SU-DHL-6 (cell line): ENCODE results near the gene FBXO38.

Experiments
- H2AFZ ChIP-seq: fragments of 200-600 bp; sonication (generic); 2 replicates; pipeline ENCODE4 v1.6.1; 2014; ENCODE audit warnings: low read depth, mild to moderate bottlenecking, moderate library complexity, mixed read lengths, antibody characterized with exemption, low read length; ENCODE audit not compliant: severe bottlenecking
- H3F3A ChIP-seq: fragments of 200-600 bp; shearing (Covaris generic); 2 replicates; pipeline ENCODE4 v1.6.0; 2016; ENCODE audit warnings: antibody characterized with exemption, mild to moderate bottlenecking; ENCODE audit not compliant: insufficient read depth
- H3K27ac ChIP-seq: fragments of 200-600 bp; sonication (generic); 2 replicates; pipeline ENCODE4 v1.5.1; 2016; ENCODE audit warnings: low read depth, mild to moderate bottlenecking, low read length, moderate library complexity, mixed read lengths
- H3K27me3 ChIP-seq: fragments of 200-600 bp; sonication (generic), shearing (Covaris generic); 2 replicates; pipeline ENCODE4 v1.6.0; 2014; ENCODE audit warnings: mild to moderate bottlenecking, low read length
- H3K36me3 ChIP-seq: fragments of 200-600 bp; sonication (generic); 2 replicates; pipeline ENCODE4 v1.6.1; 2014; ENCODE audit warnings: mild to moderate bottlenecking, low read length, mixed read lengths
- H3K4me2 ChIP-seq: fragments of 300-600, 200-600 bp; shearing (Covaris generic), sonication (generic); 2 replicates; pipeline ENCODE4 v1.6.0; 2014; ENCODE audit warnings: low read length, low read depth, mild to moderate bottlenecking; ENCODE audit not compliant: poor library complexity, severe bottlenecking
- H3K4me3 ChIP-seq: fragments of 200-600 bp; sonication (generic); 2 replicates; pipeline ENCODE4 v1.5.1; 2014; ENCODE audit warnings: antibody characterized with exemption, low read length, mild to moderate bottlenecking, mixed read lengths; ENCODE audit not compliant: insufficient read depth, poor library complexity, severe bottlenecking
- H3K79me2 ChIP-seq: fragments of 200-600 bp; sonication (generic); 2 replicates; pipeline ENCODE4 v1.6.1; 2014; ENCODE audit warnings: mild to moderate bottlenecking, low read length, moderate library complexity; ENCODE audit not compliant: insufficient read depth
- H3K9ac ChIP-seq: fragments of 200-600 bp; sonication (generic); 2 replicates; pipeline ENCODE4 v1.7.0; 2014; ENCODE audit warnings: mild to moderate bottlenecking, low read length
- H3K9me2 ChIP-seq: fragments of 200-600 bp; sonication (generic); replicated peaks from 2 replicates; pipeline ENCODE4 v1.6.1; 2014; ENCODE audit warnings: low read length; ENCODE audit not compliant: insufficient read depth
- H3K9me3 ChIP-seq: fragments of 200-600 bp; sonication (generic); 2 replicates; pipeline ENCODE4 v1.6.1; 2014; ENCODE audit warnings: low read length, mixed read lengths; ENCODE audit not compliant: insufficient read depth
- H4K20me1 ChIP-seq: fragments of 200-600 bp; sonication (generic); 2 replicates; pipeline ENCODE4 v1.6.1; 2014; ENCODE audit warnings: low read depth, mild to moderate bottlenecking, antibody characterized with exemption, low read length, moderate library complexity, mixed read lengths
- EZH2phosphoT487 ChIP-seq: fragments of 200-600 bp; sonication (generic), shearing (Covaris generic); conservative IDR thresholded peaks from 2 replicates; pipeline ENCODE4 v1.6.1; 2018; ENCODE audit warnings: mild to moderate bottlenecking, antibody characterized with exemption, low read length, moderate library complexity, mixed read lengths
- TF ChIP-seq, protein P1 (sequence below): fragments of 200-600 bp; sonication (generic); IDR thresholded peaks from one replicate; pipeline ENCODE4 v1.5.1; 2017; ENCODE audit warnings: antibody characterized with exemption, mild to moderate bottlenecking, low read length, moderate library complexity; ENCODE audit not compliant: insufficient read depth, poor library complexity, severe bottlenecking

FBXO38 gene

DNA sequence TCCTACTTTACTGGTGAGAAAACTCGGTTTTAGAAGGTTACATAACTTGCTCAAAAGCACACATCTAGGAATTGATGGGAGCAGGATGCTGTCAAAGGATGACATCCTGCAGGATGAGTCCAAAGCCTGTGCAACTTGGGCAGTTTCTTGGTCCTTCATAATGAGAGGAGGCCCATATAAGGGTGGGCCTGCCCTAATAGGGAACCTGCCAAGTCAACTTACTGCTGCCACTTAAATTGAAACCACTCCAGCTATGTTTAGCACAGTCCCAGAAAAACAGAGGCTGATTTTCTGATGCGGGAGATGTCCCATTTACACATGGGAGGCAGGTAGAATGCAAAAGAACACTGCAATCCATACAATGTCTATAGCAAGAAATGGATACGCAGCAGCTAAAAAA, 61.8 kb downstream of the FBXO38 start:
- Histone ChIP-seq H3K27ac (no peak overlapping the region), H4K20me1 (no peaks in the 10 kb centered on the region), H3K9me2 (no peaks in the 10 kb centered on the region), H3K36me3 (peaks cover 2% of the 10 kb centered on the region; the same call in 1 of the 2 replicates), H3K27me3 (no peaks in the 10 kb centered on the region), H2AFZ (no peak overlapping the region), H3K4me3 (no peak overlapping the region), H3K9ac (no peak overlapping the region), H3K4me2 (no peak overlapping the region), H3F3A (no peaks in the 10 kb centered on the region), H3K9me3 (no peaks in the 10 kb centered on the region), H3K79me2 (no peaks in the 10 kb centered on the region)
- TF ChIP-seq EZH2phosphoT487: no peak

DNA sequence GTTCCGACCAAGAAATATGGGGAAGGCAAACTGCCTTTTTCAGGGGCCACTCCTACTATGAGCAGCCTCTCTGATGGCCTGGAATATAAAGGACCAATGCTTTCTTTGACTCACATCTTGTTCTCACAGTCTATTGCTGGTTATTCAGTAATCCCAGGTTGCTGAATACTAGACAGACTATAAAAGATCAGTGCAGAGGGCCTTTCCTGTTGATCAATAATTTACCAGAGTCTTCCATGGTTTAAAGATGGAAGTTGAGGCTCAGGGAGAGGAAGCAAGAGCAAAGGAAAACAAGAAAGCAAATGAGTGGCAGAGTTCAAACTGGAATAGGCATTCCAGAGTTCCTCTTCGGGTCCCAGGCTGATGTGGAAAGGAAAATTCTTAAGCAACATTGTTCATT, 62.9 kb downstream of the FBXO38 start:
- no peaks in the 10 kb centered on the region for H3K9me2 ChIP-seq
- no peak overlapping the region for H2AFZ ChIP-seq
- no peaks in the 10 kb centered on the region for H4K20me1 ChIP-seq
- no peaks in the 10 kb centered on the region for H3F3A ChIP-seq
- H3K9ac ChIP-seq: no peak overlapping the region
- no peak overlapping the region for H3K4me3 ChIP-seq
- no peak overlapping the region for H3K4me2 ChIP-seq
- TF ChIP-seq, protein P1, sequence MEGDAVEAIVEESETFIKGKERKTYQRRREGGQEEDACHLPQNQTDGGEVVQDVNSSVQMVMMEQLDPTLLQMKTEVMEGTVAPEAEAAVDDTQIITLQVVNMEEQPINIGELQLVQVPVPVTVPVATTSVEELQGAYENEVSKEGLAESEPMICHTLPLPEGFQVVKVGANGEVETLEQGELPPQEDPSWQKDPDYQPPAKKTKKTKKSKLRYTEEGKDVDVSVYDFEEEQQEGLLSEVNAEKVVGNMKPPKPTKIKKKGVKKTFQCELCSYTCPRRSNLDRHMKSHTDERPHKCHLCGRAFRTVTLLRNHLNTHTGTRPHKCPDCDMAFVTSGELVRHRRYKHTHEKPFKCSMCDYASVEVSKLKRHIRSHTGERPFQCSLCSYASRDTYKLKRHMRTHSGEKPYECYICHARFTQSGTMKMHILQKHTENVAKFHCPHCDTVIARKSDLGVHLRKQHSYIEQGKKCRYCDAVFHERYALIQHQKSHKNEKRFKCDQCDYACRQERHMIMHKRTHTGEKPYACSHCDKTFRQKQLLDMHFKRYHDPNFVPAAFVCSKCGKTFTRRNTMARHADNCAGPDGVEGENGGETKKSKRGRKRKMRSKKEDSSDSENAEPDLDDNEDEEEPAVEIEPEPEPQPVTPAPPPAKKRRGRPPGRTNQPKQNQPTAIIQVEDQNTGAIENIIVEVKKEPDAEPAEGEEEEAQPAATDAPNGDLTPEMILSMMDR: no peak
- no peak for TF ChIP-seq EZH2phosphoT487
- H3K79me2 ChIP-seq: no peaks in the 10 kb centered on the region
- no peaks in the 10 kb centered on the region for H3K36me3 ChIP-seq
- H3K27ac ChIP-seq: no peak overlapping the region
- H3K27me3 ChIP-seq: no peaks in the 10 kb centered on the region
- H3K9me3 ChIP-seq: no peaks in the 10 kb centered on the region

DNA sequence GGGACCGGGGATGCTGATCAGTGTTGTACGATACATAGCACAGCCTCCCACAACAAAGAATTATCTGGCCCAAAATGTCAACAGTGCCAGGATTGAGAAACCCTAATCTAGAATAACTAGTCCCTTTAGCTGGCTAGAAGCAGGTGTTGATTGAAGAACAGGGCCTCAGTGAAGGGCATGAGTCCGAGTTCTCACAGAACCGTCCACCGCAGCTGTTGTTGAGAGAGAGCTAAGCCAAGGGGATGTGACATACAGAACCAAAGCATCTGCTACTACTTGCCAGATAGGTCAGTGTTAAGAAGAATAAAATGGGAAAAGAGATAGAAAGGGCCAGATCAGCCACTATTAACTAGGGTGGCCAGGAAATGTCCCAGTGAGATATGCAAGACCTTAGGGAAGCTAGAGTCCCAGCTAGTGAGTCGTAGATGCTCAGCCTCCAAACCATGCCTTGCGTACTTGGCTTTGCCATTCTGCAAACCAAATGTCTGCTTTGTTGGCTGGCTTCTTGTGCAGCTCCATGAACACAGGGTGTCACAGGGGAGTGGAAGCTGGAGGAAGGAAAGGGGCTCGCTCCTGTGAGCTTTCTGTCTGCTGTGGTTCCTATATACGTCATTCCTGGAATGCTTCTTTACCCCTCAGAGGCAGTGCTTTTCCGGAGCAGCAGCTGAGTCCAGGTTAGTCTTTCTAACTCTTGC, 68.9 kb downstream of the FBXO38 start:
- H3K27me3 ChIP-seq: no peaks in the 10 kb centered on the region
- no peak overlapping the region for H3K4me3 ChIP-seq
- no peaks in the 10 kb centered on the region for H3K9me2 ChIP-seq
- no peaks in the 10 kb centered on the region for H3K36me3 ChIP-seq
- no peaks in the 10 kb centered on the region for H3F3A ChIP-seq
- no peak overlapping the region for H3K4me2 ChIP-seq
- H4K20me1 ChIP-seq: no peaks in the 10 kb centered on the region
- H3K9ac ChIP-seq: no peak overlapping the region
- TF ChIP-seq EZH2phosphoT487: no peak
- TF ChIP-seq, protein P1: no peak
- H2AFZ ChIP-seq: no peak overlapping the region
- H3K79me2 ChIP-seq: no peaks in the 10 kb centered on the region
- no peak overlapping the region for H3K27ac ChIP-seq
- no peaks in the 10 kb centered on the region for H3K9me3 ChIP-seq

DNA sequence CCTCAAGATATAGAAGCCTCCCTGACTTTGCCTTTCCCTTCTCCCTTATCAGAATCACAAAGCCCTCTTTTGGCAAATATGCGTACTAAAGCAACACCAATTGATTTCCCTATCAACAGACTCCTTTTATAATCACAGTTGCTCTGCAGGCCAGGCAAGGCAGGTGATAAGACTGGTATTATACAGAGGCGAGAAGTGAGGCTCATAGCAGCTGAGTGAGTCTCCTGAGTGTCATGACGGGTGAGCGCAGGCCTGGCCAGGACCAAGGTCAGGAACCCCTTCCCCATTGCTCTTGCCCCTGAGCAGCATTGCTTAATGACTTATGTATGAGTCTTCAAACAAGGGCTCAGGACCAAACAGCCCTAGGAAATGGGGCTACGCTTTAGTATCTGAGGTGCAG, 70.8 kb downstream of the FBXO38 start:
- no peak overlapping the region for H3K9ac ChIP-seq
- H3K4me2 ChIP-seq: no peak overlapping the region
- TF ChIP-seq, protein P1: no peak
- no peak for TF ChIP-seq EZH2phosphoT487
- H2AFZ ChIP-seq: no peak overlapping the region
- no peaks in the 10 kb centered on the region for H3F3A ChIP-seq
- H3K9me2 ChIP-seq: no peaks in the 10 kb centered on the region
- H3K4me3 ChIP-seq: no peak overlapping the region
- no peaks in the 10 kb centered on the region for H3K36me3 ChIP-seq
- H3K27ac ChIP-seq: no peak overlapping the region
- H3K79me2 ChIP-seq: no peaks in the 10 kb centered on the region
- no peaks in the 10 kb centered on the region for H3K9me3 ChIP-seq
- H4K20me1 ChIP-seq: no peaks in the 10 kb centered on the region
- no peaks in the 10 kb centered on the region for H3K27me3 ChIP-seq
